ENCODE measurements around the gene TBCCD1. TPM values are rescaled to one million over a fixed set of nuclear protein-coding genes. Genes with fewer than 3 reads are reported as not detected.

Gene TBCCD1
- total and polyA plus RNA-seq, 2 of the 8 experiments (the other 6 are each of a cell fraction or from before 2014, with no cell fraction given), result 11.3 to 13.9 TPM

- no peaks in the 10 kb centered on the region for H3K79me2 ChIP-seq (ENCODE audit: control insufficient read depth in 1 of 2, insufficient read depth in 2 of 2, low read length in 2 of 2)
- no peak overlapping the region for H2BK120ac ChIP-seq (replicated peaks; ENCODE audit: low read depth, low read length)
- no peaks in the 10 kb centered on the region for H3K9me3 ChIP-seq (ENCODE audit: insufficient read depth in 2 of 2, low read depth in 1 of 2, low read length in 1 of 2)
- no peaks in the 10 kb centered on the region for H3K36me3 ChIP-seq (ENCODE audit: control insufficient read depth in 2 of 4, insufficient read depth in 4 of 4, low read length in 3 of 4)
- no peak overlapping the region for H3K14ac ChIP-seq (ENCODE audit: insufficient read length)
- no peaks in the 10 kb centered on the region for H3K23me2 ChIP-seq (ENCODE audit: low read depth, low read length)
- no peak overlapping the region for H2BK15ac ChIP-seq (ENCODE audit: low read length)
- H4K5ac ChIP-seq (ENCODE audit: insufficient read length, low read depth, low read length), result no peak overlapping the region
- no peaks in the 10 kb centered on the region for H3K27me3 ChIP-seq (replicated peaks in 1 of 4; ENCODE audit: control insufficient read depth in 3 of 4, extremely low read depth in 1 of 4, insufficient read depth in 3 of 4, low read length in 3 of 4)
- no peak overlapping the region for H3K4me2 ChIP-seq (ENCODE audit: insufficient read depth in 1 of 2, low read depth in 2 of 2, low read length in 2 of 2)
- peak in 1 of 2 experiments; percentile 11 for DNase-seq (ENCODE audit: low read depth in 1 of 2, low spot score in 2 of 2)
- no peak overlapping the region for H3K56ac ChIP-seq (replicated peaks; ENCODE audit: insufficient read length, low read depth, low read length)
- H4K8ac ChIP-seq (ENCODE audit: extremely low read depth, insufficient read depth, low read length), result no peak overlapping the region
- no peak for FAIRE-seq
- H3K23ac ChIP-seq (ENCODE audit: insufficient read length), result no peak overlapping the region
- ChIA-PET POLR2A (ENCODE audit: partially characterized antibody) (no interaction called here), CTCF (ENCODE audit: partially characterized antibody) (interaction anchor here (0.9 to 2.1 kb wide), 6 partner anchors 17 to 553 kb away, joined by 3 to 8 read pairs (median 3); no protein-coding TSS in a partner anchor)
- no peak overlapping the region for H3K4me3 ChIP-seq (ENCODE audit: extremely low read depth in 1 of 4, insufficient read depth in 2 of 4, low read depth in 3 of 4, low read length in 4 of 4)
- H4K91ac ChIP-seq (replicated peaks; ENCODE audit: insufficient read length, low read length), result no peak overlapping the region
- H4K20me1 ChIP-seq (replicated peaks in 1 of 2; ENCODE audit: control insufficient read depth in 1 of 2, insufficient read depth in 2 of 2, low read length in 2 of 2), result no peaks in the 10 kb centered on the region
- H2AK5ac ChIP-seq (ENCODE audit: low read depth, low read length), result no peak overlapping the region
- TF ChIP-seq USF2 (IDR thresholded peaks at IDR 0.05; ENCODE audit: low read length) (no peak), POLR2A (IDR thresholded peaks at IDR 0.05; ENCODE audit: control extremely low read depth in 1 of 2, low read depth in 2 of 2, low read length in 2 of 2) (no peak), KDM5A (IDR thresholded peaks at IDR 0.05; ENCODE audit: low read length) (no peak), HDAC2 (IDR thresholded peaks at IDR 0.05; ENCODE audit: borderline replicate concordance in 1 of 2, low read depth in 2 of 2, low read length in 2 of 2) (no peak), SIRT6 (IDR thresholded peaks at IDR 0.05; ENCODE audit: low read length) (no peak), CBX5 (IDR thresholded peaks at IDR 0.05; ENCODE audit: low read depth, low read length) (no peak), CHD1 (IDR thresholded peaks at IDR 0.05; ENCODE audit: low read depth, low read length) (no peak), NANOG (IDR thresholded peaks at IDR 0.05; ENCODE audit: insufficient read depth, low read depth, low read length, poor library complexity, severe bottlenecking) (no peak)
- H2BK20ac ChIP-seq (ENCODE audit: low read length), result no peak overlapping the region
- H3K9ac ChIP-seq (replicated peaks in 1 of 4; ENCODE audit: extremely low read depth in 1 of 4, low read depth in 3 of 4, low read length in 3 of 4), result no peak overlapping the region
- H3K79me1 ChIP-seq (ENCODE audit: low read depth, low read length), result no peaks in the 10 kb centered on the region
- H2BK5ac ChIP-seq (ENCODE audit: low read depth, low read length), result no peak overlapping the region
- no peaks in the 10 kb centered on the region for H3K4me1 ChIP-seq (replicated peaks in 1 of 4; ENCODE audit: control insufficient read depth in 3 of 4, insufficient read depth in 4 of 4, low read length in 3 of 4)
- H3K18ac ChIP-seq (ENCODE audit: extremely low read depth, low read length), result no peak overlapping the region
- no peak overlapping the region for H3K27ac ChIP-seq (ENCODE audit: low read depth, low read length)
- H2BK12ac ChIP-seq (ENCODE audit: low read depth, low read length), result no peak overlapping the region
- no peak overlapping the region for H3K4ac ChIP-seq (replicated peaks; ENCODE audit: insufficient read length, low read depth, low read length)
- H2AFZ ChIP-seq (ENCODE audit: low read length), result no peak overlapping the region
Measured at GRCh38 chr3:186496635-186497034, 70.5 kb downstream of the TBCCD1 start.
